D721Med (cell line): ENCODE results near the gene SRBD1.

Source experiments
- DNase-seq: peaks from one replicate; pipeline ENCODE4 v3.0.0; 2011; ENCODE audit warnings: low spot score; ENCODE audit not compliant: insufficient read length
- FAIRE-seq: peaks from 2 replicates; lab custom pipeline; 2011; peaks lifted over from hg19 to GRCh38; lab: Jason Lieb, UNC
- TF ChIP-seq, protein P1 (sequence below): IDR thresholded peaks from 2 replicates; pipeline ENCODE4 v1.5.1; 2012; ENCODE audit warnings: mild to moderate bottlenecking, control low read depth; ENCODE audit not compliant: insufficient read depth; ENCODE audit errors: missing control alignments

Gene SRBD1

DNA sequence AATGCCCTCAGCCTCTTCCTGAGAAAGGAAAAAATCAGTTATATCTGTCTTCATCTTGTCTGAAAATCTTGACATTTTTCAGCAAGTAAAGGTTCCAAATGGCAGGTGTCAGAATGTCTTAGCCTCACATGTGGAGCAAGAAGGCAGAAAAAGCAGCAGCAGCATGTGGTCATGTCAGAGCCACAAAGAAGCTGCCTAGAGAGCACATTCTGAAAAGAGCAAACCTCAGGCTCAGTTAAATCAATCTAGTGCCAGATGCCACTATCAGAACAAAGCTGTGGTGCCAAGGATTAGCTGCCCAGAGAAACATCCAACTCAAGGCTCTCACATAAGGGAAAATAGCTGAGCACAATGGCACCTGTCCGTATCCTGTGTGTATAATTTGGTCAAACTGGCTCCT is 105.9 kb downstream of the SRBD1 start:
- no peak for FAIRE-seq
- TF ChIP-seq, protein P1, sequence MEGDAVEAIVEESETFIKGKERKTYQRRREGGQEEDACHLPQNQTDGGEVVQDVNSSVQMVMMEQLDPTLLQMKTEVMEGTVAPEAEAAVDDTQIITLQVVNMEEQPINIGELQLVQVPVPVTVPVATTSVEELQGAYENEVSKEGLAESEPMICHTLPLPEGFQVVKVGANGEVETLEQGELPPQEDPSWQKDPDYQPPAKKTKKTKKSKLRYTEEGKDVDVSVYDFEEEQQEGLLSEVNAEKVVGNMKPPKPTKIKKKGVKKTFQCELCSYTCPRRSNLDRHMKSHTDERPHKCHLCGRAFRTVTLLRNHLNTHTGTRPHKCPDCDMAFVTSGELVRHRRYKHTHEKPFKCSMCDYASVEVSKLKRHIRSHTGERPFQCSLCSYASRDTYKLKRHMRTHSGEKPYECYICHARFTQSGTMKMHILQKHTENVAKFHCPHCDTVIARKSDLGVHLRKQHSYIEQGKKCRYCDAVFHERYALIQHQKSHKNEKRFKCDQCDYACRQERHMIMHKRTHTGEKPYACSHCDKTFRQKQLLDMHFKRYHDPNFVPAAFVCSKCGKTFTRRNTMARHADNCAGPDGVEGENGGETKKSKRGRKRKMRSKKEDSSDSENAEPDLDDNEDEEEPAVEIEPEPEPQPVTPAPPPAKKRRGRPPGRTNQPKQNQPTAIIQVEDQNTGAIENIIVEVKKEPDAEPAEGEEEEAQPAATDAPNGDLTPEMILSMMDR, result no peak
- DNase-seq, result no peak

DNA sequence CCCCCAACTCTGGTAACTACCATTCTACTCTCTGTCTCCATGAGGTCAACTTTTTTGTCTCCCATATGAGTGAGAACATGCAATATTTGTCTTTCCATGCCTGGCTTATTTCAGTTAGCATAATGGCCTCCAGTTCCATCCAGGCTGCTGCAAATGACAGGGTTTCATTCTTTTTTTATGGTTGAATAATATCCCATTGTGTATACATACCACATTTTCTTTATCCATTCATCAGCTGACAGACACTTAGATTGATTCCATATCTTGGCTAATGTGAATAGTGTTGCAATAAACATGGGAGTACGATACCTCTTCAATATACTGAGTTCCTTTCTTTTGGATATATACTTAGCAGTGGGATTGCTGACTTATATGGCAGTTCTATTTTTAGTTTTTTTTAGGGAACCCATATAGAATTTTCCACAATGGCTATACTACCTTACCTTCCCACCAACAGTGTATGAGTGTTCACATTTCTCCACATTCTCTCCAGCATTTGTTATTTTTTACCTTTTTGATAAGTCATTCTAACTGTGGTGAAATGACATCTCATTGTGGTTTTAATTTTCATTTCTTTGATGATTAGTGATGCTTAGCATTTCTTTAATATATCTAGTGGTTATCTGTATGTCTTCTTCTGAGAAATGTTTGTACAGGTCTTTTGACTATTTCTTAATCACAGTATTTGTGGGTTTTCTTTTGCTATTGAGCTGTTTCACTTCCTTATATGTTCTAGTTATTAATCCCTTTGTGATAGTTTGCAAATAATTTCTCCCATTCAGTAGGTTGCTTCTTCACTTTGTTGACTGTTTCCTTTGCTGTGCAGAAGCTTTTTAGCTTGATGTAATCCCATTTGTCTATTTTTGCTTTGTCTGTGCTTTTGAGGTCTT is 112.2 kb downstream of the SRBD1 start:
- TF ChIP-seq, protein P1, result no peak
- DNase-seq, result no peak
- FAIRE-seq, result no peak

DNA sequence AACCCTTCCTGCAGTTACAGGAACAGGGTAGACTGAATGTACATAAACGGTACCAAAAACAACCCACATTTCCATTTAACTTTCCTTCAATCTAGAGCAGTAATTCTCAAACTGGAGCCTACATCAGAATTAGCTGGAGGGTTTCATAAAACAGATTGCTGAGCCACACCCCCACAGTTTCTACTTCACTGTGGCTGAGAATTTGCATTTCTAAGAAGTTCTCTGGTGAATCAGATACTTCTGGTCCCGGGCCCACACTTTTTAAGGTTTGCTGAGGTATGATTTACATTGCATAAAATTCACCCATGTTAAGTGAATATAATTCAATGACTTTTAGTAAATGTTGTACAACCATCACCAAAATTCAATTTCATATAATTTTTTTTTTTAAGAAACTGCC is 113.7 kb downstream of the SRBD1 start:
- TF ChIP-seq, protein P1, result no peak
- no peak for DNase-seq
- no peak for FAIRE-seq

DNA sequence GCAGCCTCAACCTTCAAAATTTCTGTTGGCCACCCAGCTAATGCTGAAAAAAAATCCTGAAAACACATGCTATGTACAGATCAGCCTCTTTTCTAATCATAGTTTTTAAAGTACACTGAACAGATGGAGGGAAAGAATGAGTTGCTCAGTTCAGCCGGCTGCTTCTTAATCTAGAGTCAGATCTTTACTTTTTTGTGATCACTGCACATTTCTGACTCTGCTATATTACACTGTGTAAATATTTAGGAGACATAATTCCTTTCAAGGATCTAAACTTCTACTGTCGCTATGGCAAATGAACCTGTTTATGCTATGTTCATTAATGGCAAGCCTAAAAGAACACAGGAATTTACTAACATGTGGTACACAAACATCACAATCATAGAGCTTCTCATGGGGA is 114.2 kb downstream of the SRBD1 start:
- no peak for DNase-seq
- FAIRE-seq, result no peak
- TF ChIP-seq, protein P1, result no peak

DNA sequence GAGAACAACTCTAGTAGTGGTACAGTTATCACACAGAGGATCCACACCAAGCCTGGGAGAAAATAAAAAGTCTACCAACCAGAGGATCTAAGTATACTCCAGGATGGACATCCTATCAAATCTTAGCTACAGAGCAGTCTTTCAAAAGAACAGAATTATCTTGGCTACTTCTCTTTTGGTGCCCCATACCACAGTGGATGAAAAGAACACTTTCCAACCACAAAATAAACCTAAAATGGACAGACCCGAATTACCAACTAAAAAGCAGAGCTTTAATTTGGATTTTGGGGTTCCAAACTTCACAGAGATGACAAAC is 116.1 kb downstream of the SRBD1 start:
- no peak for DNase-seq
- FAIRE-seq, result no peak
- TF ChIP-seq, protein P1, result no peak

DNA sequence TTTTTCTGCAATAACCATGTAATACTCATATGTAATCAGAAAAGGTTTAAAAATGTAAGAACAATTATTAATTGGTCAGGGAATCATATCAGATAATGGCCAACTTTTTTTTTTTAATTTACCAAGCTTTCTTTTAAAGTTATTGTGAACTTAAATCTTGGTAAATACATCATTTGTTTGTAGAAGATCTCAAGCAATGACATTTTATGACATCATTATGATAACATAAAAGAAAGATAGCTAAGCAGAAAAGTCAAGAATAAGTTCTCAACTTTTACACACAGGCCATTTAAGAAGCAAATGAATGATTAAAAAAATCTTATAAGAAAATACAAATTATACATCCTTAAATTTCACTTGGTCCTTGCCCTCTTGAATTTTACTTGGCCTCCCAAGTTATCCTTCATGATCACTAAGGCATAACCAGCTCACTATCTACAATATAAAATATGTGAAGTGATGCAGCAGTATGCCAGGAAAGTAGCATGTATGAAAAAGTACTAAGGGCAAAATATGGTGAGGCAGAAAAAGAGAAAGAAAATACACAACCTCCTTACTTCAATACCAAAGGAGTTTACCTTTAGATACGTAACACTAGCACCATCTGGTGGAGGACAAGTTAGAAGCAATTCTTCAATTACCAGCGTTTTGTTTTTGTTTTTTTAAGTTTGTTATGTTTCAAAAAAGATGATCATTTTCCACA is 116.6 kb downstream of the SRBD1 start:
- peak; percentile 63 for FAIRE-seq
- TF ChIP-seq, protein P1, result peak; percentile 77

DNA sequence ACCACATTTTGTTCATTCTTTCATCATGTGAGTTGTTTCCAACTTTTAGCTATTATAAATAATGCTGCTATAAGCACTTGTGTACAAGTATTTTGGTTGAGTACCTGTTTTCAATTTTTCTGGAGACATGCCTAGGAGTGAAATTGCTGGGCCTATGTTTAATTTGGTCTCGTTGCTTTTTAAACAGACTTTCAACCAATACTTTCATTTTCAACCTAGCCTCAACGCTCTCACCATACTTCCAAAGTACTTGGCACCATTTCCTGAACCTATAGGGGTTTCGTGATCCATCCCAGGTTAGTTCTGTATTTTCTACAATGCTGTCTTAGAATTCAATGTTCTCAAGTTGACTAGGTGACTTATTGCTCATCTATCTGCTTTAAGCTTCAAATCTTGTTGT is 126.1 kb downstream of the SRBD1 start:
- no peak for FAIRE-seq
- DNase-seq, result no peak
- TF ChIP-seq, protein P1, result no peak

More for the DNA sequence above, 116.6 kb downstream of the SRBD1 start:
- no peak for DNase-seq
